DND-41 (cell line): ENCODE measurements around the gene SRPX.

Experiments used
- CTCF ChIP-seq: IDR thresholded peaks from 2 replicates; pipeline ENCODE4 v1.5.1; 2012; ENCODE audit warnings: borderline replicate concordance, low read length, moderate library complexity, mild to moderate bottlenecking; ENCODE audit not compliant: poor library complexity, severe bottlenecking; ENCODE audit errors: extremely low read depth
- EZH2 ChIP-seq: IDR thresholded peaks from 3 replicates; pipeline ENCODE4 v1.6.1; 2012; ENCODE audit warnings: borderline replicate concordance, low read depth, mild to moderate bottlenecking, moderate library complexity, low read length, inconsistent platforms; ENCODE audit not compliant: severe bottlenecking

- TF ChIP-seq CTCF (no peak), EZH2 (no peak)
These were observed 117.8 kb downstream of the SRPX start for GRCh38 chrX:38102875-38103274.
